C4-2B (cell line): ENCODE data around the gene RHOD.

Experiments
- ZFX ChIP-seq: fragments of 450-650 bp; IDR thresholded peaks from 2 replicates; pipeline ENCODE4 v1.6.1; 2017
- TF ChIP-seq, protein P1 (sequence below): fragments of 450-650 bp; conservative IDR thresholded peaks from 2 replicates; pipeline ENCODE4 v1.5.1; 2017; ENCODE audit warnings: mild to moderate bottlenecking

GRCh38 chr11:67027483-67027930, 29.1 kb upstream of the RHOD start:
- TF ChIP-seq, protein P1, sequence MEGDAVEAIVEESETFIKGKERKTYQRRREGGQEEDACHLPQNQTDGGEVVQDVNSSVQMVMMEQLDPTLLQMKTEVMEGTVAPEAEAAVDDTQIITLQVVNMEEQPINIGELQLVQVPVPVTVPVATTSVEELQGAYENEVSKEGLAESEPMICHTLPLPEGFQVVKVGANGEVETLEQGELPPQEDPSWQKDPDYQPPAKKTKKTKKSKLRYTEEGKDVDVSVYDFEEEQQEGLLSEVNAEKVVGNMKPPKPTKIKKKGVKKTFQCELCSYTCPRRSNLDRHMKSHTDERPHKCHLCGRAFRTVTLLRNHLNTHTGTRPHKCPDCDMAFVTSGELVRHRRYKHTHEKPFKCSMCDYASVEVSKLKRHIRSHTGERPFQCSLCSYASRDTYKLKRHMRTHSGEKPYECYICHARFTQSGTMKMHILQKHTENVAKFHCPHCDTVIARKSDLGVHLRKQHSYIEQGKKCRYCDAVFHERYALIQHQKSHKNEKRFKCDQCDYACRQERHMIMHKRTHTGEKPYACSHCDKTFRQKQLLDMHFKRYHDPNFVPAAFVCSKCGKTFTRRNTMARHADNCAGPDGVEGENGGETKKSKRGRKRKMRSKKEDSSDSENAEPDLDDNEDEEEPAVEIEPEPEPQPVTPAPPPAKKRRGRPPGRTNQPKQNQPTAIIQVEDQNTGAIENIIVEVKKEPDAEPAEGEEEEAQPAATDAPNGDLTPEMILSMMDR: no peak
- TF ChIP-seq ZFX: no peak
